HEK293T (cell line): ENCODE data around the gene NACC2.
"Not testable (repeated sequence)": the region's sequence is repeated elsewhere in the genome, so short reads cannot be mapped to it uniquely, and the experiment has no call there.

Source experiments
- BHLHE40 ChIP-seq: fragments of 450-650 bp; IDR thresholded peaks from 2 replicates; pipeline ENCODE4 v1.6.1; 2016; ENCODE audit warnings: mild to moderate bottlenecking, moderate library complexity, borderline replicate concordance
- CTBP1 ChIP-seq: fragments of 450-650 bp; IDR thresholded peaks from 2 replicates; pipeline ENCODE4 v1.6.1; 2016; ENCODE audit warnings: borderline replicate concordance
- FOXA1 ChIP-seq: fragments of 450-650 bp; IDR thresholded peaks from 2 replicates; pipeline ENCODE4 v1.6.1; 2016; ENCODE audit warnings: mild to moderate bottlenecking
- FOXK2 ChIP-seq: fragments of 450-650 bp; IDR thresholded peaks from 2 replicates; pipeline ENCODE4 v1.6.1; 2016; ENCODE audit warnings: mild to moderate bottlenecking
- FOXM1 ChIP-seq: fragments of 450-650 bp; IDR thresholded peaks from 2 replicates; pipeline ENCODE4 v1.6.1; 2017; ENCODE audit warnings: mild to moderate bottlenecking, borderline replicate concordance
- HDGF ChIP-seq: fragments of 450-650 bp; IDR thresholded peaks from 2 replicates; pipeline ENCODE4 v1.6.1; 2017; ENCODE audit warnings: antibody characterized with exemption, borderline replicate concordance
- L3MBTL2 ChIP-seq: fragments of 450-650 bp; conservative IDR thresholded peaks from 2 replicates; pipeline ENCODE4 v1.6.1; 2016; ENCODE audit warnings: mild to moderate bottlenecking
- SP1 ChIP-seq: fragments of 450-650 bp; IDR thresholded peaks from 2 replicates; pipeline ENCODE4 v1.6.1; 2017
- SUZ12 ChIP-seq: fragments of 450-650 bp; IDR thresholded peaks from 2 replicates; pipeline ENCODE4 v1.6.1; 2016; ENCODE audit warnings: mild to moderate bottlenecking
- TF ChIP-seq, protein P1 (sequence below): fragments of 450-650 bp; IDR thresholded peaks from 2 replicates; pipeline ENCODE4 v1.6.1; 2016

DNA sequence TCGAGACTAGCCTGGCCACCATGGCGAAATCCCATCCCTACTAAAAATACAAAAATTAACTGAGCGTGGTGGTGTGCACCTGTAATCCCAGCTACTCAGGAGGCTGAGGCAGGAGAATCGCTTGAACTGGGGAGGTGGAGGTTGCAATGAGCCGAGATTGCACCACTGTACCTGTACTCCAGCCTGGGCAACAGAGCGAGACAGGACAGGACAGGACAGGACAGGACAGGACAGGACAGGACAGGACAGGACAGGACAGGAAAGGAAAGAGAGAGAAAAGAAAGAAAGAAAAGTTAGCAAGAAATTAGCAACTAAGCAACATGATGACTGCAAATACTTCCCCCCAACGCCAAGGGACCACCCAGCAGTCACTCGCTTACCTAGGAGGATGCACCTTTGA lies 33.2 kb downstream of the NACC2 start:
- TF ChIP-seq SP1, FOXA1, SUZ12, HDGF, CTBP1, L3MBTL2, FOXK2, BHLHE40, FOXM1: not testable (repeated sequence)
- TF ChIP-seq, protein P1, sequence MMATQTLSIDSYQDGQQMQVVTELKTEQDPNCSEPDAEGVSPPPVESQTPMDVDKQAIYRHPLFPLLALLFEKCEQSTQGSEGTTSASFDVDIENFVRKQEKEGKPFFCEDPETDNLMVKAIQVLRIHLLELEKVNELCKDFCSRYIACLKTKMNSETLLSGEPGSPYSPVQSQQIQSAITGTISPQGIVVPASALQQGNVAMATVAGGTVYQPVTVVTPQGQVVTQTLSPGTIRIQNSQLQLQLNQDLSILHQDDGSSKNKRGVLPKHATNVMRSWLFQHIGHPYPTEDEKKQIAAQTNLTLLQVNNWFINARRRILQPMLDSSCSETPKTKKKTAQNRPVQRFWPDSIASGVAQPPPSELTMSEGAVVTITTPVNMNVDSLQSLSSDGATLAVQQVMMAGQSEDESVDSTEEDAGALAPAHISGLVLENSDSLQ = not testable (repeated sequence)
